Measurements from ENCODE around the gene BAAT. TPM values are rescaled to one million over a fixed set of nuclear protein-coding genes. Genes with fewer than 3 reads are reported as not detected.

Gene BAAT
- total RNA-seq, 1 donor from 2014 or later: 0.07 TPM

DNA sequence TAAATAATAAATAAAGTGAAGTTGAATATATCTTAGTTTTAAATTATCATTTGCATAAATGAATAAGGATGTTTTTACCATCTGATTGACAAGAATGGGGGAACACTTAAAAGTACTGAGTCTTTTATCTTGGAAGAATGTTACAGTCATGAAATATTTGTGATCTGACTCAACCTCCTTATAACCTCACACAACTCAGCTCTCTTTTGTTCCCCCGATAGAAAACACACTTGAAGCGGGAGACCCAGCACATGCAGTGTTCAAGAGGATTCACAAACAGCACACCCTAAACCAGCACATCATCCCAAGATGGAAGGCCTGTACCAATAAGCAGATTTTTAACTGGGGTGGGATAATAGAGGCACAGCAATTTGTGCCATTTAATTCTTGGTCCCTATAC is 15.5 kb downstream of the BAAT start:
- DNase-seq (ENCODE audit: low spot score in 2 of 2, unreplicated experiment in 2 of 2): no peak

GRCh38 chr9:101367323-101367722 is 17.5 kb downstream of the BAAT start:
- Mint-ChIP-seq H3K27me3 (ENCODE audit: low read depth) (no peaks in the 10 kb centered on the region), H3K4me3 (no peak overlapping the region), H3K4me1 (peaks cover 4% of the 10 kb centered on the region), H3K36me3 (no peaks in the 10 kb centered on the region), H3K9me3 (peaks cover 8% of the 10 kb centered on the region), H3K27ac (no peak overlapping the region)
- no peak for TF ChIP-seq CTCF (IDR thresholded peaks at IDR 0.05; ENCODE audit: unreplicated experiment)
- DNase-seq (ENCODE audit: low spot score in 2 of 2, unreplicated experiment in 2 of 2): no peak

More for the DNA sequence above, 15.5 kb downstream of the BAAT start:
- no peak overlapping the region for H3K4me3 Mint-ChIP-seq
- peaks cover 4% of the 10 kb centered on the region for H3K4me1 Mint-ChIP-seq
- H3K36me3 Mint-ChIP-seq: no peaks in the 10 kb centered on the region
- H3K27me3 Mint-ChIP-seq (ENCODE audit: low read depth): no peaks in the 10 kb centered on the region
- TF ChIP-seq CTCF (IDR thresholded peaks at IDR 0.05; ENCODE audit: unreplicated experiment): no peak
- H3K9me3 Mint-ChIP-seq: peaks cover 8% of the 10 kb centered on the region
- H3K27ac Mint-ChIP-seq: no peak overlapping the region

DNA sequence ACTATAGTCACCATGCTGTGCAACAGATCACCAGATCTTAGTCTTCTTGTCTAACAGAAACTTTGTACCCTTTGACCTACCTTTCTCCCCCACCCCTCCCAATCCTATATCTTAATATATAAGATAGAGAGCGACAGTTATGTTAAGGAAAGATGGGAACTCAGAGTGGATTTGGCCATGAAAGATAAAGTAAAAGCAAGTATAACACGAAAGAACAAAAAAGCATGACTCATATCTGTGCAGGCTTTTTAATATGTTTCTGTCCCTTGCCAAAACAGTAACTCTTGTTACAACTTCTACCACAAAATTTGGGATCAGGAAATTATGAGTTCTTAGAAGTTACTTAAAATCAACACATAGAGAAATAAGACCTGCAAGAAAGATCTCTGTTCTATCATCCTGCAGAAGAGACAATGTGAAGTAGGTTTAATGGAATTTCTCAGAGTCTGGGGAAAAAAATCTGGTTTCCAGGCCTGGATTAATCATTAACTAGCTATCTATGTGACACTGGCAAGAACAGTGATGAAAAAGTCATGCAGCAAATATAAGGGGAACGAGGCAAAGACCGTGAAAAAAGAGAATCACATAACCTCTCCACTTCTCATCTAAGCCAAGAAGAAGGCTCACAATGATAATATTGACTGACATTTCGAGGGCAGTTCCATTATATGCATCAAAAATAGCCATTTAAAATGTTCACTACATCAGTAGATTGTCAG is 18.6 kb downstream of the BAAT start:
- no peak overlapping the region for H3K27ac Mint-ChIP-seq
- TF ChIP-seq CTCF (IDR thresholded peaks at IDR 0.05; ENCODE audit: unreplicated experiment): no peak
- H3K9me3 Mint-ChIP-seq: peaks cover 1% of the 10 kb centered on the region
- H3K36me3 Mint-ChIP-seq: no peaks in the 10 kb centered on the region
- peaks cover 4% of the 10 kb centered on the region for H3K4me1 Mint-ChIP-seq
- H3K27me3 Mint-ChIP-seq (ENCODE audit: low read depth): no peaks in the 10 kb centered on the region
- H3K4me3 Mint-ChIP-seq: no peak overlapping the region
- DNase-seq (ENCODE audit: low spot score in 2 of 2, unreplicated experiment in 2 of 2): no peak

DNA sequence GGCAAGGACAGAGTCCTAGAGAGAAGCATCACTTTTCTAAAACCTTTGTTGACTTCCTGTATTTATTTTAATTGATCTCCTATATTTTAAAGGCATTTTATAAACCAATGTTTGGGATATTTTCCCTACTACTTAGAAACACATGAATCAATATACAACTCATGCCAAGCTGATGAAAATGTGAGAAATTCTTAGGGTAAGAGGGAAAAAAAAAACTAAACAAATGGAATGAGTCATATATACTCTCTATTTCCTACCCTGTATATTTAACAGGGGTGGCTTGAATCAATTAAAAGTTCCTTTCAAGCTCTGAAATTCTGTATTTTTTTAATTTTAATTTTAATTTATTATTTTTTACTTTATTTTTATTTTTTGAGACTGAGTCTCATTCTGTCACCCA is 19.6 kb downstream of the BAAT start:
- Mint-ChIP-seq H3K4me3 (no peak overlapping the region), H3K27ac (no peak overlapping the region), H3K27me3 (ENCODE audit: low read depth) (no peaks in the 10 kb centered on the region), H3K4me1 (peaks cover 4% of the 10 kb centered on the region), H3K36me3 (no peaks in the 10 kb centered on the region), H3K9me3 (no peaks in the 10 kb centered on the region)
- DNase-seq (ENCODE audit: low spot score in 2 of 2, unreplicated experiment in 2 of 2): no peak
- TF ChIP-seq CTCF (IDR thresholded peaks at IDR 0.05; ENCODE audit: unreplicated experiment): no peak

- Mint-ChIP-seq H3K4me3 (no peak overlapping the region), H3K9me3 (peaks cover 2% of the 10 kb centered on the region), H3K4me1 (peaks cover 4% of the 10 kb centered on the region), H3K36me3 (peaks cover under 1% of the 10 kb centered on the region), H3K27me3 (ENCODE audit: low read depth) (no peaks in the 10 kb centered on the region), H3K27ac (no peak overlapping the region)
- DNase-seq (ENCODE audit: low spot score in 2 of 2, unreplicated experiment in 2 of 2): no peak
- TF ChIP-seq CTCF (IDR thresholded peaks at IDR 0.05; ENCODE audit: unreplicated experiment): no peak
Observed at GRCh38 chr9:101362450-101362849, 22.4 kb downstream of the BAAT start.
